Esophagus mucosa (tissue), 1 donor: ENCODE results near the gene HDAC7. TPM values are rescaled to one million over a fixed set of nuclear protein-coding genes. Genes with fewer than 3 reads are reported as not detected.
"Not testable (repeated sequence)": the region's sequence is repeated elsewhere in the genome, so short reads cannot be mapped to it uniquely, and the experiment has no call there.

Source experiments
- ATAC-seq: fragments of 200-7000 bp; cut with Tn5 transposase; one replicate; pipeline ENCODE4 v1.9.1; 2020
- total RNA-seq: library from RNA; stranded (reverse); gene quantifications from one replicate; pipeline ENCODE4 v1.2.4, GENCODE V29; 2023
- donor health status: DM: yes; HTN: yes; CAD: no.

The HDAC7 gene
- total RNA-seq, 1 donor from 2014 or later = 25.1 TPM

DNA sequence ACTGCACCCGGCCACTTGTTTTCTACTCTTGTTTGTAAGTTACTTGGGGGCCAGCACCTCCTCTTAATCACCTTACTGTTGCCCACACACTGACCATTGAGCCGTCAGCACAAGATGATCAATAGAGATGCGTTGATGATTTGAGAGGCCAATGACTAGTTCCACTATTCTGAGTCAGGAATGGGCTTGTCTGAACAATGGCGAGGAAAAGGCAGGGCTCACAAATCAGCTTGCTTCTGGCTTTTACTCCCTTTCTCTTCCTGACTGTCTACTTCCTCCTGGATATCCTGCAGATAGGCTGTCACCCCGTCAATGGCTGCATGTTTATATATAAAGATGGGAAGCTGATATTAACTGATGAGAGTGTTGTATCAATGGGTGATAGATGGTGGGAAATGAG lies 29.1 kb upstream of the HDAC7 start:
- ATAC-seq = peak; percentile 63

- ATAC-seq = no peak
Measured at GRCh38 chr12:47846294-47846996, 26.7 kb upstream of the HDAC7 start.

- peak; percentile 2 for ATAC-seq
Measured at GRCh38 chr12:47845081-47845480, 25.4 kb upstream of the HDAC7 start.

- ATAC-seq = peak; percentile 67
Measured at GRCh38 chr12:47844264-47845019, 24.7 kb upstream of the HDAC7 start.

- ATAC-seq = no peak
Measured at GRCh38 chr12:47843226-47843980, 23.7 kb upstream of the HDAC7 start.

DNA sequence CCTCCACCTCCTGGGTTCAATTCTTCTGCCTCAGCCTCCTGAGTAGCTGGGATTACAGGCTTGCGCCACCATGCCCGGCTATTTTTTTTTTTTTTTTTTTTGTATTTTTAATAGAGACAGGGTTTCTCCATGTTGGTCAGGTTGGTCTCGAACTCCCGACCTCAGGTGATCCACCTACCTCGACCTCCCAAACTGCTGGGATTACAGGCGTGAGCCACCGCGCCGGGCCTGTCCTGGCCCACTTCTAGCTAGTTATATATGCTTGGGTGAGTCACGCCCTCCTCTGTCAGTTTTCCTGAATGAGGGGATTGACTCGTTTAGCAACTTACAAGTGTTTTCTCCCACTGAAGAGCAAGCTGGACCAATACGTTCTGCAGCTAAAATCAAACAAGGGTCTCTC lies 22.8 kb upstream of the HDAC7 start:
- ATAC-seq = not testable (repeated sequence)

- ATAC-seq = no peak
Measured at GRCh38 chr12:47841910-47842309, 22.2 kb upstream of the HDAC7 start.

DNA sequence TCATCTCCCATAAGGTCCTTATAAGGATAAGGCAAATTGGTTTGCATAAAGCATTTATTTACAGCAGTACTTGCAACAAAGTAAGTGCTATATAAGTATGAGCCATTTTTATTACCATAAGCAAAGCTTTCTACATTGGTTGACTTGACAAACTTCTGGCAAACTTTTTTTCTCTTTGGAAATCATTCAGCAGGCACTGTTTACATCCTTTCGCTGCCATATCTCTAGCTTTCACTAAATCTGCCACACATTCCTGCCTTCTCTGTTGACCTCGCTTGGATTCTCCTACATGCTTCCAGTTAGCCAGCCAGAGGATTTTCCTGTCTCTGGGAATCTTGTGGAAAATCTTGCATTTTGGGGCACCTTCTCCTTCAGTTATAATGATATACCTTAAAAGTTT lies 21.8 kb upstream of the HDAC7 start:
- no peak for ATAC-seq

- no peak for ATAC-seq
Measured at GRCh38 chr12:47840571-47840970, 20.9 kb upstream of the HDAC7 start.

DNA sequence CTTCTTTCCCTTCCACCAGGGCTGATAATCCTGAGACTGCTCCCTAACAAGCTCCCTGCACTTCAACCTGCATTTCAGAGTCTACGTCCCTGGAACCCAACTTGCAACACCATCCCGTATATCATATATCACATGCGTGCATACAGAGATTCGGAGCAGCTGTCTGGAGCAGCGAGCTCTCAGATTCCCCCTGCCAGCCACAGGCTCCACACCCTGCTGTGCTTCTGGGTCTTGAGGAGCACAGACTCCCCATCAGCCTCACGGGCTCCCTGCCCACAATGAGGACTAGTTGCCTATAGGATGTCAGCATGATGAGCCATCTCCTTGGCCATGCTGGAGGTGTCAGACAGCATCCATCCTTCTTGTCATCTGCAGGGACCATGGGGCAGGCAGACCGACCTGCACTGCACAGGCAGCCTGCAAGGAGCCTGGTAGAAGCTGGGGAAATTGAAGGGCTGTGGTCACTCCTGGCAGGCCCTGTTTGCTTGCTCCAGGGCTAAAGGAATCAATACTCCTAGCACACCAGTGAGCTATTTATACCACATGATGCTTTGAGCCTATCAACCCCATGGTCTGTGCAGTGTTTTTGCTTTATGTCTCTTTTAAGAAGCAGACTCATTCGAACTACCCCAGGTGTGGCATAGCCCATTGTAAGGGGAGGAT lies 19.6 kb upstream of the HDAC7 start:
- ATAC-seq = no peak

GRCh38 chr12:47838286-47838931 lies 18.7 kb upstream of the HDAC7 start:
- ATAC-seq = peak; percentile 5

- ATAC-seq = peak; percentile 69
Measured at GRCh38 chr12:47837190-47838171, 17.8 kb upstream of the HDAC7 start.

- no peak for ATAC-seq
Measured at GRCh38 chr12:47835831-47836155, 16.1 kb upstream of the HDAC7 start.

- ATAC-seq = no peak
Measured at GRCh38 chr12:47835006-47835830, 15.5 kb upstream of the HDAC7 start.

DNA sequence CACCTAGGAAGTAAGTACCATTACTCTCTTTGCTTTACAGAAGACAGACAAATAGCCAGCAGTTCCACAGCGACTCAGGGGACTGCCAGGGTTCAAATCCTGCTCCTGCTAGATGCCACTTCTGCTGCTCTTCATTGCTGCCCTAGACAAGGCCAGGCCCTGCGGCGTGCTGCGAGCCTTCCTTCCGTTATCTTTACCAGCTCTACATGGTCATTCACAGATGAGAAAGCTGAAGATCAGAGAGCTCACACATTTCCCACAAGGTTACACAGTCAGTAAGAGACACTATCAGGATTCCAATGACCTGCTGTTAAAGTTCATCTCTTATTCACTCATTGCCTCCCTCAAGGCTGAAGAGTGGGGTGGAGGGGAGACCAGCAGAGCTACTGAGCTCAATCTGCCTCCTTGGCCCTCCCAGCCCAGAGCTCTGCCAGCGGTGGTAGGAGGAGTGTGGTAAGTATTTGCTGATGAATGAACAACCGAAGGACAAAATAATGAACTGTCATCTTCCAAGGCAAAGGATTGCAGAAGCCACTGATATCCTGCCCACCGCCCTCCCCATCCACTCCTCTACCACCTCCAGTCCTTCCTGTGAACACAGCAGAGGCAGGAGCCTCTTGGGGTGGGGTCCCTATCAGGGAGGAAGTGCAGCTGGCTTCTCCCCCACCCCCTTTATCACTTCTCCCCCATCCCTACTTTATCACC lies 14.6 kb upstream of the HDAC7 start:
- no peak for ATAC-seq

DNA sequence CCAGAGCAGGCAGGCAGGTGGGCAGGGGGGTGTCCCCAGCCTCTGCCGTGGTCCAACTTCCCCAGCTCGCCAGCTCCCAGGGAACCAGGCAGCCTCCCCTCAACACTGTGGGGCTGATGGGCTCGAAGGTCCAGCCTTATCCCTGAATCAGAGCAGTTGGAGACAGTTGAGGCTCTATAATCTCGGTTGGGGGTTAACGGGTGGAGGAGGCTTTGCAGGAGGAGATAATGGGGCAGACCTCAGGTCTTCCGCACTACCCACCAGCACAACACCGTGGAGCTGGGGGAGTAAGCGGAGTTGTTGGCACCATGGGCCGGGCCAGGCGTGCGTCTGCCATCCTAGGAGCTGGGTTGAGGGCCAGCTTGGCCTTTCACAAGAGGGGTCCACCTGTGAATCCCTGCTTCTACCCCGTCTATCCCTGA lies 13.9 kb upstream of the HDAC7 start:
- no peak for ATAC-seq

GRCh38 chr12:47832263-47832933 lies 12.7 kb upstream of the HDAC7 start:
- ATAC-seq = peak; percentile 11

DNA sequence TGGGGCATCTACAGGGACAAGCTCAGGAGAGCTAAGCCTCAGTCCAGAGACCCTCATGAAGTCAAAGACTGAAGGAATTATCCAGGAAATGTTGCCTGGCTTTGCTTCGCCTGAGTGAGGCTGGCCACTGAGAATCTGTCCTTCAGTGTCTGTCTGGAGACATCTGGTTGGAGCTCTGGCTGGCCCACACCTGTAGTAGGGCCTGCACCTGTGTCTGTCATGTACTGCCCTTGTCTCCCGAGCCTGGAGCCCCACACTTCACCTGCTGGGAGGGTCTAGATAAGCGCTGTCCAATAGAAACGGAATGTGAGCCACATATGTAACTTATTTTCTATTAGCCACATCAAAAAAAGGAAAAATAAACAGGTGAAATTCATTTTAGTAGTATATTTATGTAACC lies 9.9 kb upstream of the HDAC7 start:
- ATAC-seq = no peak

DNA sequence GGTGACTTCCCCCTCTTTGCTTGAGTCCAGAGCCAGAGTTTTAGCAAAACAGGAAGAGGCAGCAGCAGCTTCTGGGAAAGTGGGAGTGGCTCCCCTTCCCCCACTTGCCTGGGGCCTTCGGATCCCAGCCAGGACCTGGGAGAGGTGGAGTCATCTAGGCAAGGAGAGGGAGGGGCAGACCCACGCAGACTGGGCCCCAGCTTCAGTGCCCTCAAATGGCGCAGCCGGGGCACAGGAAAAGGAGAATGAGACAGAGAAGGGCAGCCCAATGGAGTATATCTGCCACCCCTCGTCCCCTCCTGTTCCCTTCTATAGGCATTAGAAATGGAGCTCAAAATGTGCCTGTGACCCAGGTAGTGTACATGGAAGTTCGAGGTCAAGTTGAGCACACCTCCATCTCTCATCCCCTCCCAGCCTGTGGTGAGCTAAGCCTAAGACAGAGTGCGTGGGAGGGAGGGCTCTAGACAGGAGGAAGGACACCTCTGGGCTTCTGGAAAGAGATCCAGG lies 9.3 kb upstream of the HDAC7 start:
- peak; percentile 79 for ATAC-seq
